Hepatocyte (in vitro differentiated cells): ENCODE measurements around the gene ANKRD40.

Source experiments
- CTCF ChIP-seq: fragments of 200-600 bp; sonication (generic); IDR thresholded peaks from 2 replicates; pipeline ENCODE4 v1.5.1; 2016; ENCODE audit warnings: antibody characterized with exemption, mild to moderate bottlenecking; ENCODE audit not compliant: poor library complexity
- EZH2phosphoT487 ChIP-seq: fragments of 200-600 bp; sonication (generic); IDR thresholded peaks from one replicate; pipeline ENCODE4 v1.6.1; 2018; ENCODE audit warnings: antibody characterized with exemption, mild to moderate bottlenecking, low read depth, moderate library complexity; ENCODE audit not compliant: unreplicated experiment, severe bottlenecking

GRCh38 chr17:50682938-50683337 is 24.8 kb downstream of the ANKRD40 start:
- TF ChIP-seq CTCF (no peak), EZH2phosphoT487 (no peak)
